HT1080 (cell line): ENCODE measurements around the gene PCDHGB3. TPM values are rescaled to one million over a fixed set of nuclear protein-coding genes. Genes with fewer than 3 reads are reported as not detected.
"Not testable (repeated sequence)": the region's sequence is repeated elsewhere in the genome, so short reads cannot be mapped to it uniquely, and the experiment has no call there.

Source experiments
- DNase-seq: peaks from one replicate; pipeline ENCODE4 v3.0.0-alpha.2; 2015; ENCODE audit warnings: low read depth
- polyA plus RNA-seq, 2 experiments: library from polyadenylated mRNA; depleted of rRNA; stranded (reverse); fragments of >200 nt; gene quantifications; 2 replicates each; pipeline ENCODE4 v1.2.3, GENCODE V29; 2015
- total RNA-seq: library from RNA; depleted of rRNA; stranded (reverse); fragments of >200 nt; shearing (Covaris generic); gene quantifications from 2 replicates; pipeline ENCODE4 v1.2.3, GENCODE V29; 2014; rRNA removed

The PCDHGB3 gene
- 0.80 and 1.5 TPM in 2 replicates for total RNA-seq
- 0.36 and 0.40 TPM in 2 replicates for polyA plus RNA-seq (2015; cell fraction: cytosol; rRNA removed)
- polyA plus RNA-seq (2015; cell fraction: nucleus; rRNA removed), result 3.2 and 3.7 TPM in 2 replicates

DNA sequence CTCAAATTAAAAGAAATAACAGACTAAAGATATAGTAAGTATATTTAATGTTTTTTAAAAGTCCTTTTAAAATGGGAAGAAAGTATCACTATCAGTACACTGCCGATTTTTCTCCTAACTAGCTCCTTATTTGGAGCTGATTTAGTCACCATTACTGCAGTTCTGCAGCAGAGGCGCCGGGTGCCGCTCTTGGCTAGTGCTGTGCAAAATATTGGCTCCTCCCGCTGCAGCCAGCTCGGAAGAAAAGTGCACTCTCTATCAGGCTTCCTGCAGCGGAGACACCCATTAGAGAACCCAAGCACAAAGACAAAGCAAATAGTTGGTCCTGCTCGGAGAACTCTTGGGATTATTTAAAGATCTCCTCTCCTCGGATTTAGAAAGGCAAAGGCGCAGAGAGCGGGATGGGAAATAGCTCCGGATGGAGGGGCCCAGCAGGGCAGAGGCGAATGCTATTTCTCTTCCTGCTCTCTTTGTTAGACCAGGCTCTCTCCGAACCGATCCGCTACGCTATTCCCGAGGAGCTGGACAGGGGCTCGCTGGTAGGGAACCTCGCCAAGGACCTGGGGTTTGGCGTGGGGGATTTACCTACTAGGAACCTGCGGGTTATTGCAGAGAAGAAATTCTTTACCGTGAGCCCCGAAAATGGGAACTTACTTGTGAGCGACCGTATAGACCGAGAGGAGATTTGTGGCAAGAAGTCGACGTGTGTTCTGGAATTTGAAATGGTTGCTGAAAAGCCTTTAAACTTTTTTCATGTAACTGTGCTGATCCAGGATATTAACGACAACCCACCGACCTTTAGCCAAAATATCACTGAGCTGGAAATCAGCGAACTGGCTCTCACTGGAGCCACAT, at the start of gene PCDHGB3:
Gene PCDHGB3 (plus strand): TSS at position 249 of the 855 bp plus-strand sequence. CDS start 153 bp downstream, at position 402.
- DNase-seq, result peak; percentile 55

DNA sequence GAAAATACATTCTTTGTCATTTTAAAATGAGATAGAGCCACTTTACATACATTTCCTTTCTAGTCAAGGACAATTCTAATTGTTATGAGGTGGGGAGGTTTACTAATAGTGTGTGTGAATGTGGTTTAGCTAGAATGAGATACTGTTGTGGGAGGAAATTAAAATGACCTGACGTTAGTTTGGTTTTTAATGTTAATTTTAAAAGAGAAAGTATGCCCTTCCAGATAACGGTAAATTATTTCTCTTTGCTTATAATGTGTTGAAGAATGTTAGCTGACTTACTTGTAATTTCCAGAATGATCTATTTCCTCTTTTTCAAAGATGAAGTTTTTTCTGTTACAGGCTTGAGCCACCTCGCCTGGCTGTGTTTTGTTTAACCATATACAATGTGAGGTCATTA, 47.8 kb upstream of the PCDHGB3 start:
- no peak for DNase-seq

DNA sequence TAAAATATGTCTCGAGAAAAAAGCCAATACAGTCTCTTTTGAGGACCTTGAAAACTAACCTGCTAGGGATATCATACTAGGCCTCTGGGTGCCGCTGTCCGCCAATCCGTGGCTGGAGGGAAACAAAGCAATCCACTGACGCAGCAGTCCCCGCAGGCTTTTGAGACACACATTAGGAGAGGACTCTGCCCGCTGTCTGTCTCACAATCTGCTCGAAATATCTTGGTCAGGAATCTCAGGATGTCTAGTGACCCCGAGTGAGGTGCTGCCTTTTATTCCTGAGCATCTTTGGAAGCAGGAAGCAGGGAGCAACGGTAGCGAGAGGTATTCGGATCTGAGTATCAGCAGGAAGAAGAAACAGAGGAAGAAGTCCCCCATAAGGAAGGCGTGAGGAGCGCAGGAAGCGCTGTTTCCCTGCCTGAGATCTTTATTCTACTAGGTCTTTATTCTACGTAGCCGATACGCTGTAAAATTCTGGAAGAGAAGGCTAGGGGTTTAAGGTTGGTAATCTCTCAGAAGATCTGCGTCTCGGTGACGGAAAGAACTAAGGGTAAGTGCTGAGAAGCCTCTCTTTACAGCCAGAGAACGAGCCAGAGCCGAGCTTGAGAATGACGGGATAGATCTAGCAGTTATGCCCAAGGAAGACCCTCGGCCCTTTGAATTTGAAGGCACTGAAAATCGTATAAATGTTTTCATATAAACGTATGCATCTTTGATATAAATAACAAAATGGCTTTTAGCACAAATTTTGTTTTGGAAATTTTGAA, 43.8 kb upstream of the PCDHGB3 start:
- DNase-seq, result peak; percentile 40

DNA sequence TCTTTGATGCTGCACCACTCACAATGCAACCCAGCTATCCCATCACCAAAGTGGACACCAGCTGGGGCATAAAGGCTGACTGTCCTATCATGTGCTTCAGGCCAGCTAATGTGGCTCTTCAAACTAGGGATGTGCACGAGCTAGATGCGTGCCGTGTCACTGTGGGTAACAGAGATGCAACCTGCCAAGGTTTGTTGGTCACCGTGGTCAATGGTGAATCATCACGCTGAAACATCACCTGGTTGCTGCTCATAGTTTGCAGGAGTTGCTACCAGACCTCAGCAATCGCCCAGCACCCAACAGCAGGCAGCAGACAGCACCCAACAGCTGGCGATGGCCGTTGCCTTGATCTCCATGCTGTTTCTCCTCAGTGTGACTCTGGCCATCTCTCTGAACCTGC, 41.8 kb upstream of the PCDHGB3 start:
- DNase-seq, result no peak

DNA sequence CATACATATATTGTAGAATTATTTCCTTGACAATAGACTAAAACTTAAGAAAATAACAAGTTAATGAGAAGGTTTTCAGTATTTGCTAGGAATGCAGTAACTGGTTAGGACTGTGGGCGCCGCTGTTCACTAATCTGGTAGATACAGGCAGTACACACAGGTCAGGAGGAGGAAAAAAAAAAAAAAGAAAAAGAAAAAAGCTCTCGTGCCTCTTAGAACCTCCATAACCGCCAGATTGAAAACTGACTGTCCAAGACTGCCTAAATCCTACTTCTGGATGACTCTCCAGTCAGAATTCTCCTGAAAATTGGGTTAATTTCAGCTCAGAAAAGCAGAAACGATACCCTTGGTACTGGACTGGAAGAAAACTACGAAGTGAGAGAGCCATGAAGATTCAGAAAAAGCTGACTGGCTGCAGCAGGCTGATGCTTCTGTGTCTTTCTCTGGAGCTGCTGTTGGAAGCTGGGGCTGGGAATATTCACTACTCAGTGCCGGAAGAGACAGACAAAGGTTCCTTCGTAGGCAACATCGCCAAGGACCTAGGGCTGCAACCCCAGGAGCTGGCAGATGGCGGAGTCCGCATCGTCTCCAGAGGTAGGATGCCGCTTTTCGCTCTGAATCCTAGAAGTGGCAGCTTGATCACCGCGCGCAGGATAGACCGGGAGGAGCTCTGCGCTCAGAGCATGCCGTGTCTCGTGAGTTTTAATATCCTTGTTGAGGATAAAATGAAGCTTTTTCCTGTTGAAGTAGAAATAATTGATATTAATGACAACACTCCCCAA, 39.6 kb upstream of the PCDHGB3 start, which contains the start of gene PCDHGA1:
Gene PCDHGA1 (plus strand): TSS at position 216 of the 782 bp plus-strand sequence.
- DNase-seq, result peak; percentile 45

DNA sequence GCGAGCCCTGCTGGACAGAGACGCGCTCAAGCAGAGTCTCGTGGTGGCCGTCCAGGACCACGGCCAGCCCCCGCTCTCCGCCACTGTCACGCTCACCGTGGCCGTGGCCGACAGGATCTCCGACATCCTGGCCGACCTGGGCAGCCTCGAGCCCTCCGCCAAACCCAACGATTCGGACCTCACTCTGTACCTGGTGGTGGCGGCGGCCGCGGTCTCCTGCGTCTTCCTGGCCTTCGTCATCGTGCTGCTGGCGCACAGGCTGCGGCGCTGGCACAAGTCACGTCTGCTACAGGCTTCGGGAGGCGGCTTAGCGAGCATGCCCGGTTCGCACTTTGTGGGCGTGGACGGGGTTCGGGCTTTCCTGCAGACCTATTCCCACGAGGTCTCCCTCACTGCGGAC, 37.5 kb upstream of the PCDHGB3 start:
- not testable (repeated sequence) for DNase-seq

DNA sequence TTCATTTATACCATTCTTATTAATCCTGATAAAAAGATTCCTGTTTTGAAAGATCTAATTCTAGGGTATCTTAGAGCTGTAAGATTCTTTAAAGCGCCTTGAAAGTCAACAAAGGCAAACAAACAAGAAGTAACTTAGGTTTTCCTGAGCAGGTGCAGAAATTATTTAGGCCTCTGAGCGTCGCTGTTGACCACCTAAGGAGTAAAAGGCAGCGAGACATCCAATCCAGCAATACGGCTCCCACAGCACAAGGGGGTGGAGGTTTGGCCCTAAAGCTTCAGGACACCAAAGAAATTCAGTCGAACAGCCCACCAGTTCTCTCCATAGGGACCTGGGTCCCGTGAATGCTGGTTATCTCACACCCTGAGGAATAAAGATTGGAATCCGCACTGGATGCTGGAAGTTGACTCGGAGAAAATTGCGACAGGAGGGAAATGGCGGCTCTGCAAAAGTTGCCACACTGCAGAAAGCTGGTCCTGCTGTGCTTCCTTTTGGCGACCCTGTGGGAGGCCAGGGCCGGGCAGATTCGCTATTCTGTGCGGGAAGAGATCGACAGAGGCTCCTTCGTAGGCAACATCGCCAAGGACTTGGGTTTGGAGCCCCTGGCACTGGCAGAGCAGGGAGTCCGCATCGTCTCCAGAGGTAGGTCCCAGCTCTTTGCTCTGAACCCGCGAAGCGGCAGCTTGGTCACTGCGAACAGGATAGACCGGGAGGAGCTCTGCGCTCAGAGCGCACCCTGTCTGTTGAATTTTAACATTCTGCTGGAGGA, 31.3 kb upstream of the PCDHGB3 start, which contains the start of gene PCDHGA2:
Gene PCDHGA2 (plus strand): TSS at position 223 of the 769 bp plus-strand sequence.
- peak; percentile 36 for DNase-seq

DNA sequence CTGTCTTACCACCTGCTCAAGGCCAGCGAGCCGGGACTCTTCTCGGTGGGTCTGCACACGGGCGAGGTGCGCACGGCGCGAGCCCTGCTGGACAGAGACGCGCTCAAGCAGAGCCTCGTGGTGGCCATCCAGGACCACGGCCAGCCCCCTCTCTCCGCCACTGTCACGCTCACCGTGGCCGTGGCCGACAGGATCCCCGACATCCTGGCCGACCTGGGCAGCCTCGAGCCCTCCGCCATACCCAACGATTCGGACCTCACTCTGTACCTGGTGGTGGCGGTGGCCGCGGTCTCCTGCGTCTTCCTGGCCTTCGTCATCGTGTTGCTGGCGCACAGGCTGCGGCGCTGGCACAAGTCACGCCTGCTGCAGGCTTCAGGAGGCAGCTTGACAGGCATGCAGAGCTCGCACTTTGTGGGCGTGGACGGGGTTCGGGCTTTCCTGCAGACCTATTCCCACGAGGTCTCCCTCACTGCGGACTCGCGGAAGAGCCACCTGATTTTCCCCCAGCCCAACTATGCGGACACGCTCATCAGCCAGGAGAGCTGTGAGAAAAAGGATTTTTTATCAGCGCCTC, 29.2 kb upstream of the PCDHGB3 start:
- not testable (repeated sequence) for DNase-seq

DNA sequence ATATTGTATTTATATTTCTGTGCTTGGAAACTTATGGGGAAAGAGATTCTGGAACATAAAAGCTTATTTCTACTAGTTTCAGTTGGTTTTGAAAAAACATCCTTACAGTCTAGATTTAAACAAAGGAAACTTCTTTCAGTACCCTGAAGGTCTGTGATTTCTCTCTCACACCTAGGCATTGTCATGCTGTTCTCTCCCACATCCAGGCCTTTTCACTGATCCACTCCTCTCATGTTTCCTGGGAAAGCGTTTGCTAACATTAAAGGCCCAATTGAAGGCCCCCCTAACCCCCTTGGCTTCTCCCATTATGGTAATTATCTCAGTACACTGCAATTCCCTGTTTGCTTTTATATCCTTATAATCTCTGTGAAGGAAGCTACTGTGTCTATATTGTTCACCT, 27.3 kb upstream of the PCDHGB3 start:
- no peak for DNase-seq

DNA sequence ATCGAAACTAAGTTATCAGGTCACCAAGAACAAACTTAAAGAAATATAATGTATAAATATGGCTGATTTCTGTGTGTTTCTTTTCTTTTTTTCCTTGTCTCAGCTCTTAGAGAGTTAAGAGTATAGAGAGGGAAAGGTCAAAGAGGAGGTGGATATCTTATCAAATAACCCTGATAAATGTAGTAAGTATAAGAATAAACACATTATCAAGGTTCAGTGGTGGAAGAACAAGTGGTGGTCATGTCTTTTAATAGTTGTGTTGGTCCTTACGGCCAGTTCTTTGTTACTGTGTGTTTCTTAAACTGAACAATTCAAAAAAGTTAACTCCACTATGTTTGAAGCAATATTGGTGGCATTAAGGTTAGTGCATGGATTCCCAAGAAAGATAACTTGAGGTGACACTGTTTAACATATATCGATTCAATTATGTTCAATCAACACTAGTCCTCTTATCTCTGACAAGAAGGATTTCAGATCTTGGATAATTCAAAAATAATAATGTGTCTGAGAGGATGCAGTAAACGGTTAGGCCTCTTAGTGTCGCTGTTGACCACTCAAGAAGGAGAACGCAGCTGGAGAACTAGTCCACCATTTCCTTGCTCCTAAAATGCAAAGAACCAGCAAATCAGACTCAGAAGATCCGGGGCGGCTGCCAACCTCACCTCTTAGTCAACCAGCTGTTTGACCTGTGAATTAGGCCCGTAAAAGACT, 26.6 kb upstream of the PCDHGB3 start, which contains the start of gene PCDHGA3:
Gene PCDHGA3 (plus strand): TSS at position 588 of the 711 bp plus-strand sequence. CDS start 205 bp downstream, outside the sequence.
- DNase-seq, result peak; percentile 34

DNA sequence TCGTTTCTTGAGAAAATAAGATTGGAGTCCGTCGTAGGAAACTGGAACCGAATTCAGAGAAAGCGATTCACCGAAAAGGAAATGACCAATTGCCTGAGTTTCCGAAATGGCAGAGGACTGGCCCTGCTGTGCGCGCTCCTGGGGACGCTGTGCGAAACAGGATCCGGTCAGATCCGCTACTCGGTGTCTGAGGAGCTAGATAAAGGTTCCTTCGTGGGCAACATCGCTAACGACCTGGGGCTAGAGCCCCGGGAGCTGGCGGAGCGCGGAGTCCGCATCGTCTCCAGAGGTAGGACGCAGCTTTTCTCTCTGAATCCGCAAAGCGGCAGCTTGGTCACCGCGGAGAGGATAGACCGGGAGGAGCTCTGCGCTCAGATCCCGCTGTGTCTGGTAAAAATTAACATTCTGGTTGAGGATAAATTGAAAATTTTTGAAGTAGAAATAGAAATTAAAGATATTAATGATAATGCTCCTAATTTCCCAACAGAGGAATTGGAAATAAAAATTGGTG, 26.0 kb upstream of the PCDHGB3 start:
- DNase-seq, result no peak

DNA sequence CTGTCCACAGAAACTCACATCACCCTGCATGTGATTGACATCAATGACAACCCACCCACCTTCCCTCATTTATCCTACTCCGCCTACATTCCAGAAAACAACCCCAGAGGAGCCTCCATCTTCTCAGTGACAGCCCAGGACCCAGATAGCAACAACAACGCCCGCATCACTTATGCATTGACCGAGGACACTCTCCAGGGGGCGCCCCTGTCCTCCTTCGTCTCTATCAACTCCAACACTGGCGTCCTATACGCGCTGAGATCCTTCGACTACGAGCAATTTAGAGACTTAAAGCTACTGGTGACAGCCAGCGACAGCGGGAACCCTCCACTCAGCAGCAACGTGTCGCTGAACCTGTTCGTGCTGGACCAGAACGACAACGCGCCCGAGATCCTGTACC, 24.7 kb upstream of the PCDHGB3 start:
- DNase-seq, result no peak

DNA sequence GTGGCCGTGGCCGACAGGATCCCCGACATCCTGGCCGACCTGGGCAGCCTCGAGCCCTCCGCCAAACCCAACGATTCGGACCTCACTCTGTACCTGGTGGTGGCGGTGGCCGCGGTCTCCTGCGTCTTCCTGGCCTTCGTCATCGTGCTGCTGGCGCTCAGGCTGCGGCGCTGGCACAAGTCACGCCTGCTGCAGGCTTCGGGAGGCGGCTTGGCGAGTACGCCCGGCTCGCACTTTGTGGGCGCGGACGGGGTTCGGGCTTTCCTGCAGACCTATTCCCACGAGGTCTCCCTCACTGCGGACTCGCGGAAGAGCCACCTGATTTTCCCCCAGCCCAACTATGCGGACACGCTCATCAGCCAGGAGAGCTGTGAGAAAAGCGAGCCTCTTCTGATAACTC, 24.0 kb upstream of the PCDHGB3 start:
- not testable (repeated sequence) for DNase-seq

DNA sequence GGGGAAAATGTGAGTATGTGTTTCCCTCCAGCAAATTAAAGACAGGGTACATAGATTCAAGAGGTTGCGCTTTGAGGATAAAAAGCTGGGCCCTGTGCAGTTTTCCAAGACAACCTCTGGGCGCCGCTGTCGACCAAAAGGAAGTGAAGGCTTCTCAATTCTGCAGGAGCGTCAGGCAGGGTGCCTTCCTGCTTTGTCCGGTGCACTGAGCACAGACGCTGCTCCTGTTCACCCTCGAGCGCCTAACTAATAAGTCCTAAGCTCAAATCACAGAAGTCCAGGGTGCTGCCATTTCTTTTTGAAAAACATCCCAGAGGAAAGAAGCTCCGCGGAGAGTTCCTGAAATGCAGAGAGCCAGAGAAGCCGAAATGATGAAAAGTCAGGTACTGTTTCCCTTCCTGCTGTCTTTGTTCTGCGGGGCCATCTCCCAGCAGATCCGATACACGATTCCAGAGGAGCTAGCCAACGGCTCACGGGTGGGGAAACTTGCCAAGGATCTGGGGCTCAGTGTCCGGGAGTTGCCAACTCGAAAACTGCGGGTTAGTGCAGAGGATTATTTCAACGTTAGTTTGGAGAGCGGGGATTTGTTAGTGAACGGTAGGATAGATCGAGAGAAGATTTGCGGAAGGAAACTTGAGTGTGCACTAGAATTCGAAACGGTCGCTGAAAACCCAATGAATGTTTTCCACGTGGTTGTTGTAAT, 20.0 kb upstream of the PCDHGB3 start, which contains the start of gene PCDHGB1:
Gene PCDHGB1 (plus strand): TSS at position 183 of the 703 bp plus-strand sequence. CDS start 162 bp downstream, at position 345.
- peak; percentile 32 for DNase-seq

DNA sequence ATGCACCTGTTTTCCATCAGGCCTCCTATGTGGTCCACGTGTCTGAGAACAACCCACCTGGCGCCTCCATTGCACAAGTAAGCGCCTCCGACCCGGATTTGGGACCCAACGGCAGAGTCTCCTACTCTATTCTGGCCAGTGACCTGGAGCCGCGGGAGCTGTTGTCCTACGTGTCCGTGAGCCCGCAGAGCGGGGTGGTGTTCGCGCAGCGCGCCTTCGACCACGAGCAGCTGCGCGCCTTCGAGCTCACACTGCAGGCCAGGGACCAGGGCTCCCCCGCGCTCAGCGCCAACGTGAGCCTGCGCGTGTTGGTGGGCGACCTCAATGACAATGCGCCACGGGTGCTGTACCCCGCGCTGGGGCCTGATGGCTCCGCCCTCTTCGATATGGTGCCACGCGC, 18.5 kb upstream of the PCDHGB3 start:
- DNase-seq, result no peak

DNA sequence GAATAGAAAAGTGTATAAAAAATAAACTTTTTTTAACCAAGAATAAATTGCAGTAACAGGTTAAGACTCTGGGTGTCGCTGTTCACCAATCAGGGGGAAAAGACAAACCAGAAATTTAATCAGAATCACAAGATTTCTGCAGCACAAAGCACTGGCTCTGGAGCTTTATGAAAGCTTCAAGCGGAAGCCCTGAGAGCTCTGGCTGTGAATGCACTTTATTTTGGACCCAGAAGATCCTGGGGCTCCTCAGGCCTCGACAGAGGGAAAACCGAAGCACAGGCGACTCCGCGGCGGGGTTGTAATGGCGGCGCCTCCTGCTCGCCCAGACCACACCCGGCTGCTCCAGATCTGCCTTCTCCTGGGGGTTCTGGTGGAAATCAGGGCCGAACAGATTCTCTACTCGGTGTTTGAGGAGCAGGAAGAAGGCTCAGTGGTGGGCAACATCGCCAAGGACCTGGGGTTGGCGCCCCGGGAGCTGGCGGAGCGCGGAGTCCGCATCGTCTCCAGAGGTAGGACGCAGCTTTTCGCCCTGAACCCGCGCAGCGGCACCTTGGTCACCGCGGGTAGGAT, 15.1 kb upstream of the PCDHGB3 start, which contains the start of gene PCDHGA4:
Gene PCDHGA4 (plus strand): TSS at position 122 of the 570 bp plus-strand sequence. CDS start 87 bp downstream, at position 209.
- DNase-seq, result no peak

DNA sequence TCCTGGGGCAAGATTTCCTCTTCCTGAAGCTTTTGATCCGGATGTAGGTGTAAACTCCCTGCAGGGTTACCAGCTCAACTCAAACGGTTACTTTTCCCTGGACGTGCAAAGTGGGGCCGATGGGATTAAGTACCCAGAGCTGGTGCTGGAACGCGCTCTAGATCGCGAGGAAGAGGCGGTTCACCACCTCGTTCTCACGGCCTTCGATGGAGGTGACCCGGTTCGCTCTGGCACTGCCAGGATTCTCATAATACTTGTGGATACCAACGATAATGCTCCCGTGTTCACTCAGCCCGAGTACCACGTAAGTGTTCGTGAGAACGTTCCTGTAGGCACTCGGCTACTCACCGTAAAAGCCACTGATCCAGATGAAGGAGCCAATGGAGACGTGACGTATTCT, 14.4 kb upstream of the PCDHGB3 start:
- no peak for DNase-seq

DNA sequence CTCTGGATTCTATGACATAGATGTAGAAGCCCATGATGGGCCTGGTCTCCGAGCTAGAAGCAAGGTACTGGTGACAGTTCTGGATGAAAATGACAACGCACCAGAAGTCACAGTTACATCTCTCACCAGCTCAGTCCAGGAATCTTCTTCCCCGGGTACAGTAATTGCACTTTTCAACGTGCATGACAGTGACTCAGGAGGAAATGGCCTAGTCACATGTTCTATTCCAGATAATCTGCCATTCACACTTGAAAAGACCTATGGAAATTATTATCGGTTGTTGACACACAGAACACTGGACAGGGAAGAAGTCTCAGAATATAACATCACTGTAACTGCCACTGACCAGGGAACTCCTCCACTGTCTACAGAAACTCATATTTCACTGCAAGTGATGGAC, 13.9 kb upstream of the PCDHGB3 start:
- no peak for DNase-seq
